Osteoblast (primary cell): Measurements from ENCODE around the gene VAV2. TPM values are rescaled to one million over a fixed set of nuclear protein-coding genes. Genes with fewer than 3 reads are reported as not detected.

ENCODE experiments used
- DNase-seq: peaks from one replicate; pipeline ENCODE4 v3.0.0; 2011; ENCODE audit warnings: low spot score, mixed read lengths; ENCODE audit not compliant: insufficient read length; ENCODE audit errors: missing footprints
- H2AFZ ChIP-seq: 2 replicates; pipeline ENCODE4 v1.6.0; 2011; ENCODE audit warnings: mild to moderate bottlenecking, low read length
- H3K27ac ChIP-seq: 2 replicates; pipeline ENCODE4 v1.5.1; 2011; ENCODE audit warnings: mild to moderate bottlenecking, low read depth, low read length, moderate library complexity
- H3K27me3 ChIP-seq: 2 replicates; pipeline ENCODE4 v1.6.0; 2012; ENCODE audit warnings: mild to moderate bottlenecking, control low read depth, inconsistent platforms, low read length, moderate library complexity; ENCODE audit not compliant: insufficient read depth
- H3K36me3 ChIP-seq: 2 replicates; pipeline ENCODE4 v1.5.1; 2011; ENCODE audit warnings: mild to moderate bottlenecking, low read length, control low read depth, moderate library complexity; ENCODE audit not compliant: insufficient read depth
- H3K4me1 ChIP-seq: 2 replicates; pipeline ENCODE4 v1.5.1; 2011; ENCODE audit warnings: mild to moderate bottlenecking, low read length, control low read depth, moderate library complexity; ENCODE audit not compliant: insufficient read depth
- H3K4me2 ChIP-seq: 2 replicates; pipeline ENCODE4 v1.6.0; 2011; ENCODE audit warnings: mild to moderate bottlenecking, low read length; ENCODE audit not compliant: insufficient read depth
- H3K4me3 ChIP-seq: fragments of 200-600 bp; sonication (generic); 3 replicates; pipeline ENCODE4 v1.5.1; 2012; ENCODE audit warnings: mild to moderate bottlenecking, low read length, inconsistent platforms; ENCODE audit not compliant: insufficient read depth
- H3K79me2 ChIP-seq: 2 replicates; pipeline ENCODE4 v1.6.0; 2012; ENCODE audit warnings: mild to moderate bottlenecking, low read length, control low read depth, inconsistent platforms; ENCODE audit not compliant: insufficient read depth
- H3K9me3 ChIP-seq: 2 replicates; pipeline ENCODE4 v1.5.1; 2011; ENCODE audit warnings: low read depth, low read length, control low read depth
- H4K20me1 ChIP-seq: 2 replicates; pipeline ENCODE4 v1.6.0; 2012; ENCODE audit warnings: mild to moderate bottlenecking, low read length, control low read depth; ENCODE audit not compliant: insufficient read depth
- total RNA-seq: library from RNA; depleted of rRNA; stranded (reverse); fragments of >200 nt; gene quantifications from 2 replicates; pipeline ENCODE4 v1.2.3, GENCODE V29; 2012
- TF ChIP-seq, protein P1 (sequence below): IDR thresholded peaks from 2 replicates; pipeline ENCODE4 v1.5.1; 2011; ENCODE audit warnings: mild to moderate bottlenecking, low read depth, low read length, moderate library complexity; ENCODE audit errors: extremely low read depth

VAV2 gene, protein sequence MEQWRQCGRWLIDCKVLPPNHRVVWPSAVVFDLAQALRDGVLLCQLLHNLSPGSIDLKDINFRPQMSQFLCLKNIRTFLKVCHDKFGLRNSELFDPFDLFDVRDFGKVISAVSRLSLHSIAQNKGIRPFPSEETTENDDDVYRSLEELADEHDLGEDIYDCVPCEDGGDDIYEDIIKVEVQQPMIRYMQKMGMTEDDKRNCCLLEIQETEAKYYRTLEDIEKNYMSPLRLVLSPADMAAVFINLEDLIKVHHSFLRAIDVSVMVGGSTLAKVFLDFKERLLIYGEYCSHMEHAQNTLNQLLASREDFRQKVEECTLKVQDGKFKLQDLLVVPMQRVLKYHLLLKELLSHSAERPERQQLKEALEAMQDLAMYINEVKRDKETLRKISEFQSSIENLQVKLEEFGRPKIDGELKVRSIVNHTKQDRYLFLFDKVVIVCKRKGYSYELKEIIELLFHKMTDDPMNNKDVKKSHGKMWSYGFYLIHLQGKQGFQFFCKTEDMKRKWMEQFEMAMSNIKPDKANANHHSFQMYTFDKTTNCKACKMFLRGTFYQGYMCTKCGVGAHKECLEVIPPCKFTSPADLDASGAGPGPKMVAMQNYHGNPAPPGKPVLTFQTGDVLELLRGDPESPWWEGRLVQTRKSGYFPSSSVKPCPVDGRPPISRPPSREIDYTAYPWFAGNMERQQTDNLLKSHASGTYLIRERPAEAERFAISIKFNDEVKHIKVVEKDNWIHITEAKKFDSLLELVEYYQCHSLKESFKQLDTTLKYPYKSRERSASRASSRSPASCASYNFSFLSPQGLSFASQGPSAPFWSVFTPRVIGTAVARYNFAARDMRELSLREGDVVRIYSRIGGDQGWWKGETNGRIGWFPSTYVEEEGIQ
- 8.0 and 8.8 TPM in 2 replicates for total RNA-seq

DNA sequence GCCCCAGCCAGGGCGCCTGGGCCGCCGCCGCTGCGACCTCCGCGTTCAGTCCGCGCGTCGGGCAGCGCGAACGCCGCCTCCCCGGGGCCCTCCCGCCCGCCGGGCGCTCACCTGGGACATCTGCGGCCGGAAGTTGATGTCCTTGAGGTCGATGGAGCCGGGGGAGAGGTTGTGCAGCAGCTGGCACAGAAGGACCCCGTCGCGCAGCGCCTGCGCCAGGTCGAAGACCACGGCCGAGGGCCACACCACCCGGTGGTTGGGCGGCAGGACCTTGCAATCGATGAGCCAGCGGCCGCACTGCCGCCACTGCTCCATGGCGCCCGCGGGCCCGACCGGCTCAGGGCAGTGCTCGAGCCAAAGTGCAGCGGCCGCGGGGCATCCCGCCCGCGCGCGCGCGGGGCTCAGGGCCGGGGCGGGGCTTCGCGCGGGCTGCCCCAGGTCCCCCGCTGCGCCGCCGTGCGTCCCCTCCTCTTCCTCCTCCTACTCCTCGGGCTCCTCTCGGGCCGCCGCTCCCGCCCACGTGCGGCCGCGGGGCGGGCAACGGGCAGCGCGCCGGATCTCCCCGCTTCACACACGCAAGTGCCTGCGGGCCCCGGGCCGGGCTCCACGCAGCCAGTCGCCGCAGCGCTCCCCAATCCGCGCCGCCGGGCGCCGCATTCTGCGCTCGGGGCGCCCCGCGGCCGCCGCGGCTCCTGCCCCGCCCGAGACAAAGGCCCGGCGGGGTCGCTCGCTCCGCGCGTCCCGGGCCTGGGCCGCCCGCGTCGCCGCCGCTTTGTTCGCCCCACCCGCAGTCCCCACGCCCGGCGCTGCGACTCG lies at the start of gene VAV2:
Gene VAV2, minus strand, starts transcription at position 361 of the 816 bp plus-strand sequence. Its CDS starts 46 bp downstream, at position 315.
- H3K27me3 ChIP-seq = peaks cover 4% of the 10 kb centered on the region
- H3K9me3 ChIP-seq = no peaks in the 10 kb centered on the region
- H3K79me2 ChIP-seq = peaks cover 40% of the 10 kb centered on the region
- peak within 1 kb of the TSS; percentile 98 for H3K4me2 ChIP-seq
- TF ChIP-seq, protein P1, sequence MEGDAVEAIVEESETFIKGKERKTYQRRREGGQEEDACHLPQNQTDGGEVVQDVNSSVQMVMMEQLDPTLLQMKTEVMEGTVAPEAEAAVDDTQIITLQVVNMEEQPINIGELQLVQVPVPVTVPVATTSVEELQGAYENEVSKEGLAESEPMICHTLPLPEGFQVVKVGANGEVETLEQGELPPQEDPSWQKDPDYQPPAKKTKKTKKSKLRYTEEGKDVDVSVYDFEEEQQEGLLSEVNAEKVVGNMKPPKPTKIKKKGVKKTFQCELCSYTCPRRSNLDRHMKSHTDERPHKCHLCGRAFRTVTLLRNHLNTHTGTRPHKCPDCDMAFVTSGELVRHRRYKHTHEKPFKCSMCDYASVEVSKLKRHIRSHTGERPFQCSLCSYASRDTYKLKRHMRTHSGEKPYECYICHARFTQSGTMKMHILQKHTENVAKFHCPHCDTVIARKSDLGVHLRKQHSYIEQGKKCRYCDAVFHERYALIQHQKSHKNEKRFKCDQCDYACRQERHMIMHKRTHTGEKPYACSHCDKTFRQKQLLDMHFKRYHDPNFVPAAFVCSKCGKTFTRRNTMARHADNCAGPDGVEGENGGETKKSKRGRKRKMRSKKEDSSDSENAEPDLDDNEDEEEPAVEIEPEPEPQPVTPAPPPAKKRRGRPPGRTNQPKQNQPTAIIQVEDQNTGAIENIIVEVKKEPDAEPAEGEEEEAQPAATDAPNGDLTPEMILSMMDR = no peak
- peak within 1 kb of the TSS; percentile 90 for H2AFZ ChIP-seq
- peak within 1 kb of the TSS; percentile 83 for H3K27ac ChIP-seq
- H3K4me3 ChIP-seq = peak within 1 kb of the TSS; percentile 85
- peaks cover 28% of the 10 kb centered on the region for H3K4me1 ChIP-seq
- H4K20me1 ChIP-seq = peaks cover 42% of the 10 kb centered on the region
- no peaks in the 10 kb centered on the region for H3K36me3 ChIP-seq
- peak; percentile 95 for DNase-seq

DNA sequence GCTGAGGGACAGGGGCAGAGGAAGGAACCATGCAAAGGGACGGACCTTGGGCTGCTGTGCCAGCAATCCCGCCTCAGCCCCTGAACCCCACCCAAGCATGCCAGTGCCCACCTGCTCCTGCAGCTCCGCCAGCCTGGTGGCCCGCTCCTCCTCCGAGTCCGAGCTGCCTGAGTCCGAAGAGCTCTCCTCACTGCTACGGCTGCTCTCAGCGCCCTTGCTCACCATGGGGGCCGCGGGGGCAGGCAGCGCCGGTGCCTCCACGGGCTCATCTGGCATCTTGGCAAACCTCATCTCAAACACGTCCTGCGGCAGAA lies 49.5 kb upstream of the VAV2 start:
- H3K4me3 ChIP-seq = no peak overlapping the region
- H4K20me1 ChIP-seq = peaks cover 15% of the 10 kb centered on the region
- no peaks in the 10 kb centered on the region for H3K79me2 ChIP-seq
- no peaks in the 10 kb centered on the region for H3K4me1 ChIP-seq
- peaks cover 21% of the 10 kb centered on the region for H3K36me3 ChIP-seq
- DNase-seq = peak; percentile 19
- H2AFZ ChIP-seq = no peak overlapping the region
- TF ChIP-seq, protein P1 = no peak
- no peaks in the 10 kb centered on the region for H3K9me3 ChIP-seq
- H3K4me2 ChIP-seq = no peak overlapping the region
- H3K27ac ChIP-seq = no peak overlapping the region
- no peaks in the 10 kb centered on the region for H3K27me3 ChIP-seq

DNA sequence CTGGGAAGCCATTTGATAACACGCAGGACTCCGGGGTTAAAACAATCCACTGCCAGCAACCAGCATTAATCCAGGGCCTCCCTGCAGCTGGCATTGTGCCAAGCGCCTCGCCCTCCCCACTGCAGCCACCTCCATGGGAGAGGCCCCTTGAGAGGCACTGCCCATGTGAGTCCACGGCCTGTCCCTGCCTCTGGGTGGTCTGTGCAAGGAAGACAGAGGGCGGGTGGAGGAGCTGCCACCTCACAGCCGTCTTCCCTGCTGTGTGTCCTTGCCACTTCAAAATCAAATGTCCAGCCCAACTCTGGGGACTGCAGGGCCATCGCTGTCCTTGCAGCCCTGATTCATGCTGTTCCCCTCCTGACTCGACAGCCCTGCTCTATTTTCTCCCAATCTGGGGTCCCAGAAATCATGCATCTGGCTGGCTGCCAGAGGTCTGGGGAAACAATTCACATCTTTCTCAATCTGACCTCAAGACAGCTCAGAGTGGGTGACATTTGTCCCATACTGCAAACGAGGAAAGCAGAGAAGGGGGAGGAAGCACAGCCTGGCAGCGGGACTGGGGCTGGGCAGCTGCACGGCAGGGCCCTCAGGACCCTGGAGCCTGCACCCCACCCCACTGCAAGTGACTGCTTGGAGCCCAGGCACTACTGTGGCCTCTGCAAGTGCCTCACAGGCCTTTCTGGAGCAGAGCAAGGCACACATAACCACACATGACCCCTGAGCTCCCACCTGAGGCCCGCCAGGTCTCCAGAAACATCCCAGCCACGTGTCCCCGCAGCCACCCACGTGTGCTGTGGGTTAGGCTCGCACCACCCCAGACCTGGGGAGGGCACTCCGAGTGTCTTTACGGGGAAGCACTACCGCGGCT lies 48.9 kb upstream of the VAV2 start:
- Histone ChIP-seq H2AFZ (no peak overlapping the region), H3K9me3 (no peaks in the 10 kb centered on the region), H3K79me2 (no peaks in the 10 kb centered on the region), H3K4me3 (no peak overlapping the region), H3K27me3 (no peaks in the 10 kb centered on the region), H4K20me1 (peaks cover 14% of the 10 kb centered on the region), H3K4me2 (no peak overlapping the region), H3K4me1 (no peaks in the 10 kb centered on the region), H3K27ac (no peak overlapping the region), H3K36me3 (peaks cover 21% of the 10 kb centered on the region)
- TF ChIP-seq, protein P1 = no peak
- peak; percentile 81 for DNase-seq
